HepG2 (cell line): ENCODE measurements around the gene ATIC. TPM values are rescaled to one million over a fixed set of nuclear protein-coding genes. Genes with fewer than 3 reads are reported as not detected.

ENCODE experiments used
- GABPB1 ChIP-seq: IDR thresholded peaks from 2 replicates; pipeline ENCODE4 v1.6.1; 2016; ENCODE audit warnings: mild to moderate bottlenecking, missing genetic modification reagents, moderate library complexity, missing compliant biosample characterization
- GLI4 ChIP-seq: sonication (generic); formaldehyde crosslinking; IDR thresholded peaks from 2 replicates; pipeline ENCODE4 v1.5.1; 2020; ENCODE audit warnings: missing genetic modification reagents, mild to moderate bottlenecking, moderate library complexity, borderline replicate concordance
- HNF4G ChIP-seq, 2 experiments: sonication (generic) in 1 of 2; formaldehyde crosslinking in 1 of 2; IDR thresholded peaks; 2 replicates each; pipeline versions ENCODE4 v1.4.0 to v1.6.1; 2011 to 2020; ENCODE audit warnings: borderline replicate concordance in 2 of 2, low read depth in 2 of 2, mild to moderate bottlenecking in 2 of 2, low read length in 1 of 2, missing genetic modification reagents in 1 of 2, moderate library complexity in 1 of 2
- KLF11 ChIP-seq: IDR thresholded peaks from 2 replicates; pipeline ENCODE4 v1.6.1; 2016; ENCODE audit warnings: missing compliant biosample characterization
- KLF13 ChIP-seq: sonication (generic); formaldehyde crosslinking; IDR thresholded peaks from 2 replicates; pipeline ENCODE4 v1.4.0; 2020; ENCODE audit warnings: mild to moderate bottlenecking, missing genetic modification reagents
- MTF2 ChIP-seq: sonication (generic); formaldehyde crosslinking; IDR thresholded peaks from 2 replicates; pipeline ENCODE4 v1.5.0; 2020; ENCODE audit warnings: missing genetic modification reagents, borderline replicate concordance
- NFE2L1 ChIP-seq: sonication (generic); formaldehyde crosslinking; IDR thresholded peaks from 2 replicates; pipeline ENCODE4 v1.4.0; 2020; ENCODE audit warnings: missing genetic modification reagents, mild to moderate bottlenecking, borderline replicate concordance
- NFYB ChIP-seq: sonication (generic); formaldehyde crosslinking; IDR thresholded peaks from 2 replicates; pipeline ENCODE4 v1.4.0; 2020; ENCODE audit warnings: missing genetic modification reagents
- NR2C2 ChIP-seq: sonication (generic); formaldehyde crosslinking; IDR thresholded peaks from 2 replicates; pipeline ENCODE4 v1.4.0; 2020; ENCODE audit warnings: missing genetic modification reagents, mild to moderate bottlenecking, moderate library complexity, borderline replicate concordance
- PCBP2 ChIP-seq: fragments of 200-400 bp; formaldehyde crosslinking; optimal IDR thresholded peaks from 2 replicates; pipeline ENCODE3; 2018; ENCODE audit warnings: low read length, low read depth; ENCODE audit not compliant: poor library complexity, severe bottlenecking
- RXRA ChIP-seq: sonication (generic); formaldehyde crosslinking; IDR thresholded peaks from 2 replicates; pipeline ENCODE4 v1.5.1; 2020; ENCODE audit warnings: missing genetic modification reagents
- SCMH1 ChIP-seq: sonication (generic); formaldehyde crosslinking; IDR thresholded peaks from 2 replicates; pipeline ENCODE4 v1.9.0; 2021; ENCODE audit warnings: missing genetic modification reagents, mild to moderate bottlenecking, borderline replicate concordance
- SIX1 ChIP-seq: sonication (generic); formaldehyde crosslinking; IDR thresholded peaks from 2 replicates; pipeline ENCODE4 v1.4.0; 2020; ENCODE audit warnings: missing genetic modification reagents, borderline replicate concordance
- SKI ChIP-seq: fragments of 450-650 bp; IDR thresholded peaks from one replicate; pipeline ENCODE4 v1.6.1; 2018; ENCODE audit warnings: mild to moderate bottlenecking; ENCODE audit not compliant: partially characterized antibody
- SMAD1 ChIP-seq: sonication (generic); formaldehyde crosslinking; IDR thresholded peaks from 2 replicates; pipeline ENCODE4 v1.4.0; 2020; ENCODE audit warnings: missing genetic modification reagents, low read depth, mild to moderate bottlenecking, borderline replicate concordance
- SMYD3 ChIP-seq: sonication (generic); formaldehyde crosslinking; IDR thresholded peaks from 2 replicates; pipeline ENCODE4 v1.8.1; 2023; ENCODE audit warnings: mild to moderate bottlenecking, missing genetic modification reagents
- ZBTB1 ChIP-seq: sonication (generic); formaldehyde crosslinking; IDR thresholded peaks from 2 replicates; pipeline ENCODE4 v1.4.0; 2020; ENCODE audit warnings: missing genetic modification reagents, borderline replicate concordance
- ZFP90 ChIP-seq: sonication (generic); formaldehyde crosslinking; IDR thresholded peaks from 2 replicates; pipeline ENCODE4 v1.8.0; 2022; ENCODE audit warnings: missing genetic modification reagents, mild to moderate bottlenecking, inconsistent platforms, borderline replicate concordance
- ZNF207 ChIP-seq: fragments of 450-650 bp; IDR thresholded peaks from 2 replicates; pipeline ENCODE4 v1.6.1; 2016; ENCODE audit warnings: antibody characterized with exemption, borderline replicate concordance
- ZNF260 ChIP-seq: sonication (generic); formaldehyde crosslinking; IDR thresholded peaks from 2 replicates; pipeline ENCODE4 v1.4.0; 2020; ENCODE audit warnings: missing genetic modification reagents, low read depth, mild to moderate bottlenecking, borderline replicate concordance
- ZNF367 ChIP-seq: sonication (generic); formaldehyde crosslinking; IDR thresholded peaks from 2 replicates; pipeline ENCODE4 v1.4.0; 2020; ENCODE audit warnings: missing genetic modification reagents, borderline replicate concordance
- ZNF605 ChIP-seq: sonication (generic); formaldehyde crosslinking; IDR thresholded peaks from 2 replicates; pipeline ENCODE4 v1.8.0; 2022; ENCODE audit warnings: mild to moderate bottlenecking, missing genetic modification reagents
- ZNF629 ChIP-seq: sonication (generic); formaldehyde crosslinking; conservative IDR thresholded peaks from 2 replicates; pipeline ENCODE4 v1.5.0; 2020; ENCODE audit warnings: missing genetic modification reagents
- ZSCAN9 ChIP-seq: IDR thresholded peaks from 2 replicates; pipeline ENCODE4 v1.6.1; 2016; ENCODE audit warnings: borderline replicate concordance
- polyA plus RNA-seq, 8 experiments: library from polyadenylated mRNA; depleted of rRNA in 3 of 8; stranded (reverse) in 7 of 8; unstranded in 1 of 8; fragments of >200 nt; fragmentation: Illumina TruSeq in 4 of 8; extraction: Trizol in 4 of 8; gene quantifications; 2 replicates each; pipeline versions ENCODE4 v1.2.1 to v1.2.3, GENCODE V29; 2011 to 2016; ENCODE audit warnings: low read depth in 4 of 8, missing spikeins in 1 of 8, mixed read lengths in 1 of 8; ENCODE audit not compliant: insufficient read depth in 1 of 8
- total RNA-seq, 5 experiments: library from RNA; depleted of rRNA; stranded (reverse); fragments of >200 nt; fragmentation: Illumina TruSeq; extraction: Trizol; gene quantifications; 2 replicates each; pipeline ENCODE4 v1.2.3, GENCODE V29; 2016; ENCODE audit warnings: low read depth in 1 of 5
- TF ChIP-seq, protein P1 (sequence below): sonication (generic); formaldehyde crosslinking; IDR thresholded peaks from 2 replicates; pipeline ENCODE4 v1.5.0; 2020; ENCODE audit warnings: missing genetic modification reagents
- TF ChIP-seq, protein P2 (sequence below): sonication (generic); formaldehyde crosslinking; IDR thresholded peaks from 2 replicates; pipeline ENCODE4 v1.8.0; 2022; ENCODE audit warnings: missing genetic modification reagents, low read depth, mild to moderate bottlenecking, borderline replicate concordance

ATIC gene
- total and polyA plus RNA-seq, 2 of the 13 experiments (the other 11 are each of a cell fraction or from before 2014, with no cell fraction given): 89.8 to 146 TPM

DNA sequence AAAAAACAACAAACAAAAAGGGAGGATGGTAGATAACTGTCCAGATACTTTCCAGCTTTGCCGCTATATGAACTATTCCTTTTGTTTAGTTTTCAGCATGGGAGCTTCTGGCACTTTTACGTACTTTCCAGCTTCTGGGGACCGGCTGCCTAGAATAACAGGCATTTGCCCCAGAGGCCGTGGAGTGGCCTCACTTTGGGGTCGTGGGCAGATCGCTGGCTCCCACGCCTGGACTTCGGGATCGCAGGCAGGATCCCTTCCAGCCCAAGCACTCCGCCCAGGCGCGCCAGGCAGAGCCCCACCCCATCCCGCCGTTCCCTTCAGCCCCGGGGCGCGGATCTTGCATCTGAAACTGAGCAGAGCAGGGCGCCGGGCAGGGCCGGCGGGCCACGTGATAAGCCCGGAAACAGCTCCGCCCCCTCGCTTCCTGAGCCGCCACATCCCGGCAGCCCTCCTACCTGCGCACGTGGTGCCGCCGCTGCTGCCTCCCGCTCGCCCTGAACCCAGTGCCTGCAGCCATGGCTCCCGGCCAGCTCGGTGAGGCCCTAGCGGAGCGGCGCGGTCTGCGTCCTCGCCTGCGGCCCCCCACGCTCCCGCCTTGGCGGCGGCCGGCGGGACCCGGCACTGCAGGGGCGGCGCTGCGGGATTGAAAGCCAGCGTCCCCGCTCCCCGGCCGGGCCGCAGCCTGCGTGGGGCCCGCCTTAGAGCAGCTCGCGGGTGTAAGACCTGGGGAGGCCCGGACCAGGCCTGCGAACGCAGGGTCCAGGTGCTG is at the start of gene ATIC (continued):
- TF ChIP-seq SIX1 (CRISPR knock-in tag): peak; percentile 20; the same call in 1 of the 2 replicates
- TF ChIP-seq MTF2 (CRISPR knock-in tag): 0 out of 2 replicates have a peak, but pooled peaks have one; percentile 84
- 0 out of 2 replicates have a peak, but pooled peaks have one; percentile 87 for TF ChIP-seq ZNF260 (CRISPR knock-in tag)
- 0 out of 2 replicates have a peak, but pooled peaks have one; percentile 34 for TF ChIP-seq NFE2L1 (CRISPR knock-in tag)
- TF ChIP-seq PCBP2: no peak
- peak; percentile 95; the same call in 1 of the 2 replicates for TF ChIP-seq ZSCAN9 (CRISPR knock-in tag)
- TF ChIP-seq ZNF207: no peak
- TF ChIP-seq, protein P1, sequence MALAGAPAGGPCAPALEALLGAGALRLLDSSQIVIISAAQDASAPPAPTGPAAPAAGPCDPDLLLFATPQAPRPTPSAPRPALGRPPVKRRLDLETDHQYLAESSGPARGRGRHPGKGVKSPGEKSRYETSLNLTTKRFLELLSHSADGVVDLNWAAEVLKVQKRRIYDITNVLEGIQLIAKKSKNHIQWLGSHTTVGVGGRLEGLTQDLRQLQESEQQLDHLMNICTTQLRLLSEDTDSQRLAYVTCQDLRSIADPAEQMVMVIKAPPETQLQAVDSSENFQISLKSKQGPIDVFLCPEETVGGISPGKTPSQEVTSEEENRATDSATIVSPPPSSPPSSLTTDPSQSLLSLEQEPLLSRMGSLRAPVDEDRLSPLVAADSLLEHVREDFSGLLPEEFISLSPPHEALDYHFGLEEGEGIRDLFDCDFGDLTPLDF (CRISPR knock-in tag): peak; percentile 84
- peak; percentile 97 for TF ChIP-seq ZFP90 (CRISPR knock-in tag)
- TF ChIP-seq GLI4: peak; percentile 99; the same call in 1 of the 2 replicates
- TF ChIP-seq SMAD1 (CRISPR knock-in tag): peak; percentile 99; the same call in 1 of the 2 replicates
- TF ChIP-seq KLF11: peak; percentile 92
- TF ChIP-seq RXRA (CRISPR knock-in tag): peak; percentile 89
- TF ChIP-seq, protein P2, sequence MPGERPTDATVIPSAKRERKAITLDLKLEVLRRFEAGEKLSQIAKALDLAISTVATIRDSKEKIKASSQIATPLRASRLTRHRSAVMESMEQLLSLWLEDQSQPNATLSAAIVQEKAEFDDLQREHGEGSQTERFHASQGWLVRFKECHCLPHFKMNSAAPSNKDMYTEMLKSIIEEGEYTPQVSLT (CRISPR knock-in tag): peak; percentile 84; the same call in 1 of the 2 replicates
- TF ChIP-seq ZNF605 (CRISPR knock-in tag): peak; percentile 96
- peak; percentile 56 for TF ChIP-seq ZNF629 (CRISPR knock-in tag)
- no peak for TF ChIP-seq SMYD3 (CRISPR knock-in tag)
- TF ChIP-seq KLF13: peak; percentile 93; the same call in 1 of the 2 replicates
- TF ChIP-seq NR2C2 (CRISPR knock-in tag): peak; percentile 67
- TF ChIP-seq SKI: peak; percentile 76
- TF ChIP-seq NFYB (CRISPR knock-in tag): peak; percentile 22; the same call in 1 of the 2 replicates
- no peak for TF ChIP-seq SCMH1 (CRISPR knock-in tag)
- TF ChIP-seq ZBTB1 (CRISPR knock-in tag): 0 out of 2 replicates have a peak, but pooled peaks have one; percentile 57
- TF ChIP-seq ZNF367: 0 out of 2 replicates have a peak, but pooled peaks have one; percentile 18
- TF ChIP-seq GABPB1 (CRISPR knock-in tag): peak; percentile 95
- TF ChIP-seq HNF4G (IDR thresholded peaks at IDR 0.05; ENCODE audit: borderline replicate concordance, low read depth, low read length): no peak
- TF ChIP-seq HNF4G (CRISPR knock-in tag; IDR thresholded peaks at IDR 0.05; ENCODE audit: borderline replicate concordance, low read depth): peak; percentile 47; the same call in 1 of the 2 replicates
